HG02884 (cell line): ENCODE data around the gene SLC2A5.
"Not testable (repeated sequence)": the region's sequence is repeated elsewhere in the genome, so short reads cannot be mapped to it uniquely, and the experiment has no call there.

Experiments
- ATAC-seq: cut with Tn5 transposase; IDR thresholded peaks from one replicate; pipeline ENCODE4 v1.9.1; 2021; ENCODE audit warnings: mild to moderate bottlenecking, moderate library complexity; ENCODE audit not compliant: unreplicated experiment

The SLC2A5 gene

GRCh38 chr1:9009438-9010370 is 59.7 kb downstream of the SLC2A5 start:
- no peak for ATAC-seq

GRCh38 chr1:9008236-9008635 is 61.2 kb downstream of the SLC2A5 start:
- no peak for ATAC-seq

- ATAC-seq = no peak
Measured at GRCh38 chr1:9006956-9007615, 62.3 kb downstream of the SLC2A5 start.

- no peak for ATAC-seq
Measured at GRCh38 chr1:9005395-9005708, 64.1 kb downstream of the SLC2A5 start.

- no peak for ATAC-seq
Measured at GRCh38 chr1:9004700-9005394, 64.6 kb downstream of the SLC2A5 start.

GRCh38 chr1:9004031-9004699 is 65.3 kb downstream of the SLC2A5 start:
- no peak for ATAC-seq

GRCh38 chr1:9002215-9002560 is 67.2 kb downstream of the SLC2A5 start:
- ATAC-seq = not testable (repeated sequence)

- ATAC-seq = not testable (repeated sequence)
Measured at GRCh38 chr1:9001534-9002214, 67.8 kb downstream of the SLC2A5 start.

GRCh38 chr1:8993962-8994675 is 75.3 kb downstream of the SLC2A5 start:
- ATAC-seq = not testable (repeated sequence)

- ATAC-seq = no peak
Measured at GRCh38 chr1:8992936-8993687, 76.3 kb downstream of the SLC2A5 start.

GRCh38 chr1:8989821-8990220 is 79.6 kb downstream of the SLC2A5 start:
- no peak for ATAC-seq

- no peak for ATAC-seq
Measured at GRCh38 chr1:8989061-8989460, 80.4 kb downstream of the SLC2A5 start.

GRCh38 chr1:8988618-8988967 is 80.8 kb downstream of the SLC2A5 start:
- ATAC-seq = no peak

- ATAC-seq = no peak
Measured at GRCh38 chr1:8987881-8988617, 81.4 kb downstream of the SLC2A5 start.

GRCh38 chr1:8986814-8987190 is 82.6 kb downstream of the SLC2A5 start:
- ATAC-seq = no peak

GRCh38 chr1:8985915-8986813 is 83.3 kb downstream of the SLC2A5 start:
- no peak for ATAC-seq
